BE2C (cell line): ENCODE data around the gene ZNF880.
A peak's percentile ranks its signal among the peaks of the same experiment; 100 is the strongest.
"Not testable (repeated sequence)": the region's sequence is repeated elsewhere in the genome, so short reads cannot be mapped to it uniquely, and the experiment has no call there.

Experiments used
- DNase-seq: peaks from one replicate; pipeline ENCODE4 v3.0.0-alpha.2; 2020
- H3K27me3 ChIP-seq: fragments of 250-450 bp; sonication (Bioruptor Pico); 2 replicates; pipeline ENCODE4 v1.5.1; 2020; ENCODE audit warnings: mild to moderate bottlenecking
- H3K36me3 ChIP-seq: fragments of 250-450 bp; sonication (Bioruptor Pico); 2 replicates; pipeline ENCODE4 v1.5.1; 2020; ENCODE audit warnings: mild to moderate bottlenecking
- H3K4me1 ChIP-seq: fragments of 250-450 bp; sonication (Bioruptor Pico); 2 replicates; pipeline ENCODE4 v1.5.1; 2020
- H3K4me3 ChIP-seq: 2 replicates; pipeline ENCODE4 v1.5.1; 2011; ENCODE audit warnings: low read depth, low read length
- H3K9me3 ChIP-seq: fragments of 250-450 bp; sonication (Bioruptor Pico); 2 replicates; pipeline ENCODE4 v1.5.1; 2020
- CTCF ChIP-seq: IDR thresholded peaks from 2 replicates; pipeline ENCODE4 v1.5.1; 2012; ENCODE audit warnings: mild to moderate bottlenecking, low read depth, low read length

ZNF880 gene

GRCh38 chr19:52336791-52337381, 32.8 kb upstream of the ZNF880 start:
- DNase-seq: no peak
- Histone ChIP-seq H3K9me3 (no peaks in the 10 kb centered on the region), H3K4me1 (no peaks in the 10 kb centered on the region), H3K27me3 (no peaks in the 10 kb centered on the region), H3K36me3 (no peaks in the 10 kb centered on the region), H3K4me3 (peak overlapping the region; percentile 93)
- TF ChIP-seq CTCF: no peak

GRCh38 chr19:52339022-52339421, 30.7 kb upstream of the ZNF880 start:
- not testable (repeated sequence) for H3K27me3 ChIP-seq, H3K36me3 ChIP-seq, H3K4me3 ChIP-seq, H3K9me3 ChIP-seq, H3K4me1 ChIP-seq, DNase-seq

GRCh38 chr19:52343548-52343947, 26.2 kb upstream of the ZNF880 start:
- Histone ChIP-seq H3K9me3 (no peaks in the 10 kb centered on the region), H3K4me3 (no peak overlapping the region), H3K36me3 (no peaks in the 10 kb centered on the region), H3K27me3 (no peaks in the 10 kb centered on the region), H3K4me1 (no peaks in the 10 kb centered on the region)
- peak; percentile 70 for DNase-seq
- TF ChIP-seq CTCF: peak; percentile 66

GRCh38 chr19:52345162-52345561, 24.6 kb upstream of the ZNF880 start:
- Histone ChIP-seq H3K36me3 (no peaks in the 10 kb centered on the region), H3K4me1 (no peaks in the 10 kb centered on the region), H3K4me3 (no peak overlapping the region), H3K9me3 (no peaks in the 10 kb centered on the region), H3K27me3 (no peaks in the 10 kb centered on the region)
- TF ChIP-seq CTCF: no peak
- no peak for DNase-seq

- H3K4me1 ChIP-seq: no peaks in the 10 kb centered on the region
- H3K36me3 ChIP-seq: no peaks in the 10 kb centered on the region; the same call in 1 of the 2 replicates
- no peak for DNase-seq
- H3K27me3 ChIP-seq: no peaks in the 10 kb centered on the region
- no peaks in the 10 kb centered on the region for H3K9me3 ChIP-seq
- no peak overlapping the region for H3K4me3 ChIP-seq
- no peak for TF ChIP-seq CTCF
Measured at GRCh38 chr19:52351512-52351911, 18.2 kb upstream of the ZNF880 start.

GRCh38 chr19:52366414-52366824, 3.3 kb upstream of the ZNF880 start:
- Histone ChIP-seq H3K9me3 (peaks cover 3% of the 10 kb centered on the region), H3K4me1 (no peaks in the 10 kb centered on the region), H3K36me3 (no peaks in the 10 kb centered on the region; the same call in 1 of the 2 replicates), H3K4me3 (no peak overlapping the region), H3K27me3 (no peaks in the 10 kb centered on the region)
- DNase-seq: no peak
- TF ChIP-seq CTCF: no peak

- no peak for TF ChIP-seq CTCF
- Histone ChIP-seq H3K4me3 (peak overlapping the region; percentile 93), H3K9me3 (peaks cover 3% of the 10 kb centered on the region), H3K27me3 (no peaks in the 10 kb centered on the region), H3K36me3 (peaks cover 6% of the 10 kb centered on the region), H3K4me1 (no peaks in the 10 kb centered on the region)
- DNase-seq: no peak
Measured at GRCh38 chr19:52370341-52370710, 603 bp downstream of the ZNF880 start.
